Measurements from ENCODE around the gene CCDC126.

- TF ChIP-seq POLR2A (IDR thresholded peaks at IDR 0.05) = no peak
- TF ChIP-seq, protein P1, sequence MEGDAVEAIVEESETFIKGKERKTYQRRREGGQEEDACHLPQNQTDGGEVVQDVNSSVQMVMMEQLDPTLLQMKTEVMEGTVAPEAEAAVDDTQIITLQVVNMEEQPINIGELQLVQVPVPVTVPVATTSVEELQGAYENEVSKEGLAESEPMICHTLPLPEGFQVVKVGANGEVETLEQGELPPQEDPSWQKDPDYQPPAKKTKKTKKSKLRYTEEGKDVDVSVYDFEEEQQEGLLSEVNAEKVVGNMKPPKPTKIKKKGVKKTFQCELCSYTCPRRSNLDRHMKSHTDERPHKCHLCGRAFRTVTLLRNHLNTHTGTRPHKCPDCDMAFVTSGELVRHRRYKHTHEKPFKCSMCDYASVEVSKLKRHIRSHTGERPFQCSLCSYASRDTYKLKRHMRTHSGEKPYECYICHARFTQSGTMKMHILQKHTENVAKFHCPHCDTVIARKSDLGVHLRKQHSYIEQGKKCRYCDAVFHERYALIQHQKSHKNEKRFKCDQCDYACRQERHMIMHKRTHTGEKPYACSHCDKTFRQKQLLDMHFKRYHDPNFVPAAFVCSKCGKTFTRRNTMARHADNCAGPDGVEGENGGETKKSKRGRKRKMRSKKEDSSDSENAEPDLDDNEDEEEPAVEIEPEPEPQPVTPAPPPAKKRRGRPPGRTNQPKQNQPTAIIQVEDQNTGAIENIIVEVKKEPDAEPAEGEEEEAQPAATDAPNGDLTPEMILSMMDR (IDR thresholded peaks at IDR 0.05) = no peak
These were observed 18.1 kb downstream of the CCDC126 start for GRCh38 chr7:23615331-23615730.
